H9 (cell line): ENCODE data around the gene IGSF9. TPM values are rescaled to one million over a fixed set of nuclear protein-coding genes. Genes with fewer than 3 reads are reported as not detected.

Experiments used
- DNase-seq: peaks from one replicate; pipeline ENCODE4 v3.0.0-alpha.2; 2017
- H2AFZ ChIP-seq: one replicate; pipeline ENCODE4 v1.6.1; 2013; ENCODE audit warnings: mild to moderate bottlenecking, low read length, control low read depth, moderate library complexity
- H2AK5ac ChIP-seq: 2 replicates; pipeline ENCODE4 v1.6.1; 2013; ENCODE audit warnings: low read length, control low read depth, mixed read lengths; ENCODE audit not compliant: insufficient read length
- H2BK120ac ChIP-seq: one replicate; pipeline ENCODE4 v1.6.1; 2013; ENCODE audit warnings: low read depth, mild to moderate bottlenecking, low read length, control low read depth, inconsistent platforms; ENCODE audit not compliant: poor library complexity, severe bottlenecking
- H2BK12ac ChIP-seq: 2 replicates; pipeline ENCODE4 v1.6.1; 2013; ENCODE audit warnings: low read length, control low read depth, mixed read lengths, low read depth; ENCODE audit not compliant: insufficient read length
- H2BK15ac ChIP-seq: 2 replicates; pipeline ENCODE4 v1.6.1; 2013; ENCODE audit warnings: low read depth, low read length, control low read depth
- H2BK20ac ChIP-seq: one replicate; pipeline ENCODE4 v1.6.1; 2013; ENCODE audit warnings: low read depth, mild to moderate bottlenecking, low read length, control low read depth, inconsistent platforms; ENCODE audit not compliant: poor library complexity, severe bottlenecking
- H2BK5ac ChIP-seq: 2 replicates; pipeline ENCODE4 v1.6.1; 2013; ENCODE audit warnings: low read length, control low read depth, mixed read lengths; ENCODE audit not compliant: insufficient read length
- H3K14ac ChIP-seq: 2 replicates; pipeline ENCODE4 v1.6.1; 2013; ENCODE audit warnings: low read length, control low read depth; ENCODE audit not compliant: insufficient read depth
- H3K18ac ChIP-seq: 2 replicates; pipeline ENCODE4 v1.6.1; 2013; ENCODE audit warnings: low read depth, mild to moderate bottlenecking, mixed read lengths, low read length, control low read depth; ENCODE audit not compliant: insufficient read length
- H3K23ac ChIP-seq: 2 replicates; pipeline ENCODE4 v1.6.1; 2013; ENCODE audit warnings: low read length, control low read depth, mixed read lengths, low read depth; ENCODE audit not compliant: insufficient read length
- H3K23me2 ChIP-seq: 2 replicates; pipeline ENCODE4 v1.6.1; 2013; ENCODE audit warnings: low read depth, mild to moderate bottlenecking, mixed read lengths, low read length, control low read depth; ENCODE audit not compliant: insufficient read length, poor library complexity, severe bottlenecking
- H3K27ac ChIP-seq: 2 replicates; pipeline ENCODE4 v1.5.1; 2013; ENCODE audit warnings: low read length, control low read depth, mixed read lengths, low read depth; ENCODE audit not compliant: insufficient read length
- H3K27me3 ChIP-seq: 2 replicates; pipeline ENCODE4 v1.6.1; 2013; ENCODE audit warnings: low read length, control low read depth, inconsistent platforms; ENCODE audit not compliant: insufficient read depth
- H3K4ac ChIP-seq: 2 replicates; pipeline ENCODE4 v1.6.1; 2013; ENCODE audit warnings: low read depth, mild to moderate bottlenecking, control low read depth, inconsistent platforms, low read length, moderate library complexity
- H3K4me1 ChIP-seq: 2 replicates; pipeline ENCODE4 v1.6.1; 2013; ENCODE audit warnings: low read length, control low read depth, inconsistent platforms; ENCODE audit not compliant: insufficient read depth
- H3K4me2 ChIP-seq: 2 replicates; pipeline ENCODE4 v1.6.1; 2013; ENCODE audit warnings: low read length, control low read depth, mixed read lengths; ENCODE audit not compliant: insufficient read length, insufficient read depth
- H3K56ac ChIP-seq: 2 replicates; pipeline ENCODE4 v1.6.1; 2013; ENCODE audit warnings: low read depth, mild to moderate bottlenecking, mixed read lengths, low read length, control low read depth; ENCODE audit not compliant: insufficient read length
- H3K79me1 ChIP-seq: 2 replicates; pipeline ENCODE4 v1.6.1; 2013; ENCODE audit warnings: low read depth, mild to moderate bottlenecking, moderate library complexity, low read length, control low read depth, inconsistent platforms; ENCODE audit not compliant: insufficient read depth, poor library complexity, severe bottlenecking
- H3K79me2 ChIP-seq: 2 replicates; pipeline ENCODE4 v1.6.1; 2013; ENCODE audit warnings: low read length, control low read depth, inconsistent platforms; ENCODE audit not compliant: insufficient read depth
- H3K9ac ChIP-seq: 2 replicates; pipeline ENCODE4 v1.6.1; 2013; ENCODE audit warnings: low read length, control low read depth, mixed read lengths; ENCODE audit not compliant: insufficient read length; ENCODE audit errors: extremely low read depth
- H3K9me3 ChIP-seq: one replicate; pipeline ENCODE4 v1.6.1; 2013; ENCODE audit warnings: low read depth, low read length, inconsistent platforms; ENCODE audit not compliant: control insufficient read depth
- H3T11ph ChIP-seq: one replicate; pipeline ENCODE4 v1.6.1; 2013; ENCODE audit warnings: mild to moderate bottlenecking, low read length, control low read depth, inconsistent platforms
- H4K20me1 ChIP-seq: one replicate; pipeline ENCODE4 v1.6.1; 2013; ENCODE audit not compliant: control insufficient read depth, insufficient read length, insufficient read depth
- H4K5ac ChIP-seq: 2 replicates; pipeline ENCODE4 v1.6.1; 2013; ENCODE audit warnings: low read depth, mild to moderate bottlenecking, mixed read lengths, low read length, control low read depth; ENCODE audit not compliant: insufficient read length
- H4K8ac ChIP-seq: replicated peaks from 2 replicates; pipeline ENCODE4 v1.6.1; 2013; ENCODE audit warnings: low read length, control low read depth, mixed read lengths, low read depth; ENCODE audit not compliant: insufficient read length
- H4K91ac ChIP-seq: 2 replicates; pipeline ENCODE4 v1.6.1; 2013; ENCODE audit warnings: low read depth, mild to moderate bottlenecking, moderate library complexity, mixed read lengths, low read length, control low read depth; ENCODE audit not compliant: insufficient read length
- H3K27ac Mint-ChIP-seq, 3 experiments: 2 replicates in 2 of 3; 3 replicates in 1 of 3; pipeline ENCODE4 v1.8.0; 2020 to 2021; ENCODE audit warnings: mixed read lengths in 3 of 3, mild to moderate bottlenecking in 1 of 3, moderate library complexity in 1 of 3
- H3K27me3 Mint-ChIP-seq: 2 replicates; pipeline ENCODE4 v1.8.0; 2021; ENCODE audit warnings: low read depth, mild to moderate bottlenecking, moderate library complexity, mixed read lengths
- H3K36me3 Mint-ChIP-seq, 3 experiments: 2 replicates in 2 of 3; 3 replicates in 1 of 3; pipeline ENCODE4 v1.8.0; 2020 to 2021; ENCODE audit warnings: low read depth in 3 of 3, mixed read lengths in 3 of 3; ENCODE audit not compliant: insufficient read depth in 1 of 3
- H3K4me1 Mint-ChIP-seq, 2 experiments: 2 replicates each; pipeline ENCODE4 v1.8.0; 2020; ENCODE audit warnings: mixed read lengths in 2 of 2
- H3K4me3 Mint-ChIP-seq, 2 experiments: 2 replicates in 1 of 2; 3 replicates in 1 of 2; pipeline ENCODE4 v1.8.0; 2020 to 2021; ENCODE audit warnings: mild to moderate bottlenecking in 2 of 2, mixed read lengths in 2 of 2, moderate library complexity in 1 of 2
- H3K9me3 Mint-ChIP-seq, 2 experiments: 2 replicates in 1 of 2; 3 replicates in 1 of 2; pipeline ENCODE4 v1.8.0; 2020; ENCODE audit warnings: mild to moderate bottlenecking in 2 of 2, mixed read lengths in 2 of 2, moderate library complexity in 1 of 2
- CTCF ChIP-seq: fragments of 200-600 bp; sonication (generic); conservative IDR thresholded peaks from 3 replicates; pipeline ENCODE4 v1.8.0; 2021; ENCODE audit warnings: antibody characterized with exemption, mild to moderate bottlenecking
- WGBS: extraction: QIAGEN DNeasy Blood & Tissue Kit; methylation state at CpG from one replicate; pipeline ENCODE4 v1.1.7; 2013; ENCODE audit warnings: missing lambda C conversion rate, low lambda C conversion rate, mixed read lengths; ENCODE audit not compliant: insufficient read length; ENCODE audit errors: extremely low coverage; 5-methylcytosine and 5-hydroxymethylcytosine counted together
- total RNA-seq: library from RNA; stranded (reverse); gene quantifications from 2 replicates; pipeline ENCODE4 v1.2.1, GENCODE V29; 2021

Gene IGSF9
- total RNA-seq, 1 experiment from 2014 or later = 11.3 TPM

GRCh38 chr1:159949123-159949522 lies 3.7 kb upstream of the IGSF9 start:
- Histone ChIP-seq H3K27me3 (no peaks in the 10 kb centered on the region; the same call in 1 of the 2 replicates), H2BK15ac (no peak overlapping the region), H3K79me1 (no peaks in the 10 kb centered on the region), H3T11ph (no peak overlapping the region), H4K20me1 (no peaks in the 10 kb centered on the region), H3K4me2 (no peak overlapping the region), H3K4ac (no peak overlapping the region), H3K4me1 (no peaks in the 10 kb centered on the region; the same call in 1 of the 2 replicates), H3K27ac (no peak overlapping the region), H3K9me3 (no peaks in the 10 kb centered on the region), H3K9ac (no peak overlapping the region), H4K8ac (no peak overlapping the region), H2BK20ac (no peak overlapping the region), H2AFZ (no peak overlapping the region), H3K23me2 (peaks cover 10% of the 10 kb centered on the region), H2AK5ac (no peak overlapping the region), H3K56ac (no peak overlapping the region), H2BK120ac (no peak overlapping the region), H4K5ac (no peak overlapping the region), H3K18ac (no peak overlapping the region), H4K91ac (no peak overlapping the region), H3K79me2 (no peaks in the 10 kb centered on the region), H3K23ac (no peak overlapping the region), H2BK12ac (no peak overlapping the region), H3K14ac (no peak overlapping the region), H2BK5ac (no peak overlapping the region)
- peaks cover 24% of the 10 kb centered on the region for H3K27me3 Mint-ChIP-seq
- H3K9me3 Mint-ChIP-seq = no peaks in the 10 kb centered on the region
- no peak for TF ChIP-seq CTCF
- no peak overlapping the region for H3K4me3 Mint-ChIP-seq
- H3K27ac Mint-ChIP-seq = no peak overlapping the region
- peaks cover 19 to 24% of the 10 kb centered on the region in 2 experiments for H3K4me1 Mint-ChIP-seq
- H3K36me3 Mint-ChIP-seq = peaks cover 0 to 3% (median 0%) of the 10 kb centered on the region in 3 experiments; a peak in 2 of 7 replicates
- peak; percentile 15 for DNase-seq
- no CpG with 5 or more reads among the region's 6 CpGs for WGBS
